ENCODE data around the gene SCAMP5. TPM values are rescaled to one million over a fixed set of nuclear protein-coding genes. Genes with fewer than 3 reads are reported as not detected.

SCAMP5 gene
- total and polyA plus RNA-seq, 2 of the 4 experiments (the other 2 are of a cell fraction) = 0.36 to 1.6 TPM

DNA sequence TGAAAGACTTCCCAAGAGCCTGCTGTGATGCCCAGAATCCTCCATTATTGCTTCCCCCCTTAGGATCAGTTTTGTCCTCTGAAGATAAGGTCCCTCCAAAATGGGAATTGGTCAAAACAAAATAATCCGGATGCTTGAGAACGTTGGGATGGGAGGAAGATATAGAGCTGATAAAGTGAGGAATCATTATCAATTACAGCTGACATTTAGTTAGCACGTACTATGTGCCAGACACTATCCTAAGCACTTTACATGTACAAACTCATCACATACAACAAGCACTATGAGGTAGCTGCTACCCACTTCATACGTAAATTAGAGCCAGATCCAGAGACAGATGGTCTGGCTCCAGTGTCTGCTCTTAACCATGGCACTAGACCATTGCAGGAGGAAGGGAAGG, 32.1 kb upstream of the SCAMP5 start:
- Histone ChIP-seq H4K91ac (ENCODE audit: insufficient read depth, low read depth, low read length) (no peak overlapping the region), H4K5ac (ENCODE audit: low read depth, low read length) (no peak overlapping the region), H3K18ac (ENCODE audit: low read depth, low read length) (no peak overlapping the region), H3K9ac (ENCODE audit: low read depth, low read length) (no peak overlapping the region), H3K9me1 (ENCODE audit: insufficient read depth, low read length) (no peaks in the 10 kb centered on the region), H2BK5ac (ENCODE audit: low read depth, low read length, poor library complexity, severe bottlenecking) (no peak overlapping the region), H3K56ac (ENCODE audit: extremely low read depth, insufficient read depth, low read length) (no peak overlapping the region), H4K20me1 (ENCODE audit: insufficient read depth, low read length) (no peaks in the 10 kb centered on the region), H3K27me3 (ENCODE audit: control insufficient read depth, insufficient read depth, low read length) (peaks cover 35% of the 10 kb centered on the region), H3K4ac (ENCODE audit: low read depth, low read length) (no peak overlapping the region), H3K9me3 (ENCODE audit: control insufficient read depth, insufficient read depth, low read length) (no peaks in the 10 kb centered on the region), H3K36me3 (ENCODE audit: control insufficient read depth, insufficient read depth, low read length) (no peaks in the 10 kb centered on the region), H3K4me3 (ENCODE audit: insufficient read depth, low read depth, low read length) (no peak overlapping the region), H2BK120ac (ENCODE audit: low read depth, low read length) (no peak overlapping the region), H3K4me1 (ENCODE audit: control insufficient read depth, insufficient read depth, low read length) (no peaks in the 10 kb centered on the region), H2BK20ac (ENCODE audit: low read depth, low read length) (no peak overlapping the region), H3K14ac (replicated peaks; ENCODE audit: low read depth, low read length) (no peak overlapping the region), H3K23ac (ENCODE audit: low read depth, low read length) (no peak overlapping the region), H3K27ac (ENCODE audit: insufficient read depth, low read length) (no peak overlapping the region), H3K4me2 (ENCODE audit: low read depth, low read length) (no peak overlapping the region), H3K79me1 (ENCODE audit: low read depth in 1 of 2, low read length in 2 of 2) (no peaks in the 10 kb centered on the region), H2BK15ac (ENCODE audit: low read depth, low read length) (no peak overlapping the region), H2AFZ (replicated peaks; ENCODE audit: low read length, poor library complexity) (no peak overlapping the region), H4K8ac (ENCODE audit: low read depth in 2 of 2, low read length in 2 of 2) (no peak overlapping the region), H2AK9ac (replicated peaks; ENCODE audit: low read depth, low read length, poor library complexity) (no peak overlapping the region), H2AK5ac (ENCODE audit: low read depth, low read length) (no peak overlapping the region)
- dilution Hi-C loops (cut with HindIII; ENCODE audit: low sequenced_read_pairs, unreplicated experiment) (no loop called here), intact Hi-C loops (cut with micrococcal nuclease) (no loop called here), in situ Hi-C loops (cut with MboI; ENCODE audit: low sequenced_read_pairs) (no loop called here)
- WGBS, 2 experiments (ENCODE audit: extremely low coverage in 2 of 2, insufficient read length in 1 of 2) = no CpG with 5 or more reads among the region's 4 CpGs
- ChIA-PET CTCF (no interaction called here), POLR2A (ENCODE audit: unreplicated experiment) (no interaction called here)
- no peak for ATAC-seq (ENCODE audit: low read depth)
- no peak for TF ChIP-seq SMC3 (IDR thresholded peaks at IDR 0.05; ENCODE audit: low read depth, low read length)
- TF ChIP-seq RFX5 (IDR thresholded peaks at IDR 0.05; ENCODE audit: low read depth, low read length) = no peak
- TF ChIP-seq POLR2A (IDR thresholded peaks at IDR 0.05; ENCODE audit: low read depth, low read length) = no peak
- TF ChIP-seq CHD1 (IDR thresholded peaks at IDR 0.05; ENCODE audit: low read depth, low read length) = no peak
- no peak for TF ChIP-seq NFE2L2 (IDR thresholded peaks at IDR 0.05; ENCODE audit: low read depth, low read length)
- TF ChIP-seq, protein P1, sequence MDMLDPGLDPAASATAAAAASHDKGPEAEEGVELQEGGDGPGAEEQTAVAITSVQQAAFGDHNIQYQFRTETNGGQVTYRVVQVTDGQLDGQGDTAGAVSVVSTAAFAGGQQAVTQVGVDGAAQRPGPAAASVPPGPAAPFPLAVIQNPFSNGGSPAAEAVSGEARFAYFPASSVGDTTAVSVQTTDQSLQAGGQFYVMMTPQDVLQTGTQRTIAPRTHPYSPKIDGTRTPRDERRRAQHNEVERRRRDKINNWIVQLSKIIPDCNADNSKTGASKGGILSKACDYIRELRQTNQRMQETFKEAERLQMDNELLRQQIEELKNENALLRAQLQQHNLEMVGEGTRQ (IDR thresholded peaks at IDR 0.05; ENCODE audit: low read depth, low read length) = no peak
- TF ChIP-seq MXI1 (IDR thresholded peaks at IDR 0.05; ENCODE audit: borderline replicate concordance, low read depth, low read length) = no peak
- no peak for TF ChIP-seq RCOR1 (IDR thresholded peaks at IDR 0.05; ENCODE audit: insufficient replicate concordance, low read length)
- no peak for TF ChIP-seq CTCF (conservative IDR thresholded peaks at IDR 0.05; ENCODE audit: low read depth, low read length)
- TF ChIP-seq MAFK (IDR thresholded peaks at IDR 0.05; ENCODE audit: low read depth, low read length) = no peak
- DNase-seq = no peak
- BruUV-seq (replicated peaks) = no TSS peak
